Measurements from ENCODE around the gene GCC2. TPM values are rescaled to one million over a fixed set of nuclear protein-coding genes. Genes with fewer than 3 reads are reported as not detected.

The GCC2 gene, protein sequence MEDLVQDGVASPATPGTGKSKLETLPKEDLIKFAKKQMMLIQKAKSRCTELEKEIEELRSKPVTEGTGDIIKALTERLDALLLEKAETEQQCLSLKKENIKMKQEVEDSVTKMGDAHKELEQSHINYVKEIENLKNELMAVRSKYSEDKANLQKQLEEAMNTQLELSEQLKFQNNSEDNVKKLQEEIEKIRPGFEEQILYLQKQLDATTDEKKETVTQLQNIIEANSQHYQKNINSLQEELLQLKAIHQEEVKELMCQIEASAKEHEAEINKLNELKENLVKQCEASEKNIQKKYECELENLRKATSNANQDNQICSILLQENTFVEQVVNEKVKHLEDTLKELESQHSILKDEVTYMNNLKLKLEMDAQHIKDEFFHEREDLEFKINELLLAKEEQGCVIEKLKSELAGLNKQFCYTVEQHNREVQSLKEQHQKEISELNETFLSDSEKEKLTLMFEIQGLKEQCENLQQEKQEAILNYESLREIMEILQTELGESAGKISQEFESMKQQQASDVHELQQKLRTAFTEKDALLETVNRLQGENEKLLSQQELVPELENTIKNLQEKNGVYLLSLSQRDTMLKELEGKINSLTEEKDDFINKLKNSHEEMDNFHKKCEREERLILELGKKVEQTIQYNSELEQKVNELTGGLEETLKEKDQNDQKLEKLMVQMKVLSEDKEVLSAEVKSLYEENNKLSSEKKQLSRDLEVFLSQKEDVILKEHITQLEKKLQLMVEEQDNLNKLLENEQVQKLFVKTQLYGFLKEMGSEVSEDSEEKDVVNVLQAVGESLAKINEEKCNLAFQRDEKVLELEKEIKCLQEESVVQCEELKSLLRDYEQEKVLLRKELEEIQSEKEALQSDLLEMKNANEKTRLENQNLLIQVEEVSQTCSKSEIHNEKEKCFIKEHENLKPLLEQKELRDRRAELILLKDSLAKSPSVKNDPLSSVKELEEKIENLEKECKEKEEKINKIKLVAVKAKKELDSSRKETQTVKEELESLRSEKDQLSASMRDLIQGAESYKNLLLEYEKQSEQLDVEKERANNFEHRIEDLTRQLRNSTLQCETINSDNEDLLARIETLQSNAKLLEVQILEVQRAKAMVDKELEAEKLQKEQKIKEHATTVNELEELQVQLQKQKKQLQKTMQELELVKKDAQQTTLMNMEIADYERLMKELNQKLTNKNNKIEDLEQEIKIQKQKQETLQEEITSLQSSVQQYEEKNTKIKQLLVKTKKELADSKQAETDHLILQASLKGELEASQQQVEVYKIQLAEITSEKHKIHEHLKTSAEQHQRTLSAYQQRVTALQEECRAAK (N-terminal part only)
- total RNA-seq: 23.9 TPM
- long read RNA-seq, partial matches to known transcripts: 16 of 19 reads
- long read RNA-seq, other reads (novel, unspliced or antisense): 2 of 19 reads

DNA sequence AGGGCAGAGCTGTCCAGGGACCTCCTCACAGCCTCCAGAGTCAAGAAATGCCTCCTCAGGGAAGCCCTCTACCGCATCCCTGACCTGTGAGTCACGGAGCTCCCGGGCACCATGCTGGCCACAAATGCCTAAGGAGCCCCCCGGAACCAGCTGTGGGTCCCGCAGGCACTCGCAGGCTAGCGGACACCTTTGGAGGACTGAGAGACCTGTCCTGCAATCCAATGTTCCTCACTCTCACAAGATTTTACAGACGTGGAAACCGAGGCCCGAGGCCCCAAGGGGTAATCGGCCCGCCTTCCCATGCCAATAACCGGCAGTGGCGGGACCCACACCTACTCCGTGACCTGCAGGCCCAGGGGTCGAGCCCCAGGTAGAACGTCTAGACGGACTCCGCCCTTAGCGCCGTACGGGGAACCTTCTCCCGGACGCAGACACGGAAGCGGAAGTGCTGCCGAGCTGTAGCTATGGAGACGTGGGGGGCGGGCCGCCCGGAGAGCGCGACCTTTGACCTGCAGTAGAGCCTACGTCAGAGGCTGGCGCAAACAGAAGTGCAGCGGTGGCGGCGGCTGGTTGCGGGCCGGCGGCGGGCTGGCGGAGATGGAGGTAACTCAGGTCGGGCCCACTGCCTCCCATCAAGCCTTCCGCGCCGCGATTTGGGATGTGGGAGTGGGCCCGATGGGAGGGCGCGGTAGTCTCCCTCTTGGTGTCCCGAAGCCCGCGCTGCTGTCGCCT lies at the start of gene GCC2:
GCC2 (plus strand) TSS at position 529 of the 732 bp plus-strand sequence; CDS start at position 598, 69 bp downstream.
- intact Hi-C loops (cut with micrococcal nuclease): no loop called here
- ATAC-seq: peak; percentile 100
- peak; percentile 96 for DNase-seq

DNA sequence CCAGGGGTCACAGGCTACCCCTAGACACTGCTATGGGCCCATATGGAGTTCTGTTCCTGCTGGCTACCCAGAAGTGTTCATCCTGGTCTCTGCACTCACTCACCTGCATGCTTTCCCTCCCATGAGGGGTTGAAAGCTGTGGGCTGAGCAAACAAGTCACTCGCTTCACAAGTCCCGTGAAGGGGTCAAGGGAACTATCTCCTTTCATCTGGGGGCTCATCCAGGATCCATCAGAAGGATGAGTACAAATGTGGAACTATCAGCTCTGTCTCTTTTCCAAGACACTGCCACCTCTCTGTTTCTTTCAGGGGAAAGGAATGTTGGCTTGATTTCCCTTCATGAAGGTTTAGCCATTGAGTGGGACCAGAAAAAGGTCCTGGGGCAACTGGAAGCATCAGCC lies 49.5 kb upstream of the GCC2 start:
- intact Hi-C loops (cut with micrococcal nuclease): no loop called here
- no peak for DNase-seq
- no peak for ATAC-seq

DNA sequence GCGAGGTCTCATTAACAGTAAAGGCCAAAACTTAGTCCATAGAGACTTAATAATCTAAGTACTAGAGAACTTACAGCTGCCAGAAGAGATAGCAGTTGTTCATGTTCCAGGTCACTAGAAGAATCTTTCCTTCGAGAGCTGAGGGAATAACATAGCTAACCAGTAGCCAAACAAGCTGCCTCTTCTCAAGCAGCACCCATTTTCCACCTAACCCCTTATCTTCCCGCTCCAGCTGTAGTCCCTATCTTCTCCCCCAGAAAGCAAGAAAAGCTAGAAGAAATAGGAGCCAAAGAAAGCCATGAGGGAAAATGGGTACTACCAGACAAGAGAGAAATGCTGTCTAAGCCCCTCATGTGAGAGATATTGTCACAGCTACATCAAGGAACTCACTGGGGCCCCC lies 47.2 kb upstream of the GCC2 start:
- intact Hi-C loops (cut with micrococcal nuclease): no loop called here
- ATAC-seq: no peak
- no peak for DNase-seq

DNA sequence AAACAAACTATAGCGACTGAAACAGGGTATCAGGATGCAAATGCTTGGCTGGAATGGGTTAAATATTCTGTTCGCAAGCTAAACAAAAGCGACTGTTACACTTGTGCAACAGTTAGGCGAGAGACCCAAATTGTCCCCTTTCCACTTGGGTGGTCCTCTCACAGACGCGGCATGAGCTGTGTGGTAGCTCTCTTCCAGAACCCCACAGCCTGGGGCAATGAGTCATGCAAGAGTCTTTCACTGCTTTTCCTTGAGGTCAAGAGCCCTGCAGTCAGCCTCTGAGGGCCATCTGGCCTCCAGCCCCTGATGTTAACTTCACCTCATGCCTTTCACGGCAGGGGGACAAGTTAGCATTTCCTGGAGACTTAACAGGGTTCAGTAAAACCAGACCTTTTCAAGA lies 45.5 kb upstream of the GCC2 start:
- no peak for DNase-seq
- intact Hi-C loops (cut with micrococcal nuclease): no loop called here
- ATAC-seq: no peak

DNA sequence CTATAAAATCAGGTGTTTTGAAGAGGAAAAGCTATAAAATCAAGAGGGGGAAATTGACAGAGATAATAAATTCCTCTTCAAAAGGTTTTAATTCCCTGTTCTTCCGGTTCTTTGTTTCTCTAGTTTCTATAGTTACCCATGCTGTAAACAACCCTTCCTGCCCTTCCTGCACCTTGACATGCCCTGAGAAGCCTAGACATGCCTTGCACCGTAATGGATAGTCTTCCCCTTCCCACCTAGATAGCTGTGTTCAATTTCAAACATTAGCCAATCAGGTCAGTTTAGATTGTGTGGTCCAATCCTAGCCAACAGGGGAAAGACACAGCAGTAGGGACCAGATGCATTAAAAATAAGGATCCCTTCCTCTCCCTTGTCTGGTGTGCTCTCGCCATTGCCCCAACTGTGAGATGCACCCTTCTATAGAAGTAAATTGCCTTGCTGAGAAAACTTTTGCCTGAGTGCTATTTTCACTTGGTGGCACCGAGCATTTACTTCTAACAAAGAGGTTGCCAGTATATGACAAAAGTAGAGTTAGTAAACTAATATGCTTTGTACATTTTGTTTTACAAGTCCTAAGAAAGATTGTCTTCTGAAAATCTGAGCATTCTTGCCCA lies 44.1 kb upstream of the GCC2 start:
- intact Hi-C loops (cut with micrococcal nuclease): no loop called here
- DNase-seq (no peak), ATAC-seq (no peak)

DNA sequence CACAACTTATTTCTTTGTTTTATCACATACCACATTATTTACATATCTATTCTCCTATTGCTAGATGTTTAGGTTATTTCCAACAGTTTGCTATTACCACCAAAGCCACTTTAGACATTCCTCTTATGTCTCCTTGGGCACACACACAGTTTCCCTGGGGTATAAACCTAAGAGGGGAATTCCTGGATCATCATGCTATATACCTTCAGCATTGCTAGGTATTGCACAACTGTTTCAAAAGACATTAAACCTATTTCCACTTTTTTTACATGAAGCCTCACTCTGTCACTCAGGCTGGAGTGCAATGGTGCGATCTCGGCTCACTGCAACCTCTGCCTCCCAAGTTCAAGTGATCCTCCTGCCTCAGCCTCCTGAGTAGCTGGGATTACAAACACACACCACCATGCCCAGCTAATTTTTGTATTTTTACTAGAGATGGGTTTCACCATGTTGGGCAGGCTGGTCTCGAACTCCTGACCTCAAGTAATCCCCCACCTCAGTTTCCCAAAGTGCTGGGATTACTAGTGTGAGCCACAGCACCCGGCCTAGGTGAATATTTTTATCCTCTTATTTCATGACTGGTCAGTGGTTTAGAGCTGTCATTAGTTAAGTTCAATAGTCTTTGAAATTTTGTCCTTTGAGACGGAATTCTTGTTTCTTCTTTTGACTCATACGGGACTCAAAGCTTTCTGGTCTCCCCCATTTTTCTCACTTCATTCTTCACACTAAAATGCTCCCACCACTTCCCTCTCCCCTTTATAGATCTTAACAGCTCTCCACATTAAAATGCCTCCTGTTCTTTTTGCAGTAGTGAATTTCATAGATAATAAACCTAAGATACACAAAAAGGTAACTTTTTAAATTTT lies 40.9 kb upstream of the GCC2 start:
- ATAC-seq (no peak), DNase-seq (no peak)
- intact Hi-C loops (cut with micrococcal nuclease): no loop called here

DNA sequence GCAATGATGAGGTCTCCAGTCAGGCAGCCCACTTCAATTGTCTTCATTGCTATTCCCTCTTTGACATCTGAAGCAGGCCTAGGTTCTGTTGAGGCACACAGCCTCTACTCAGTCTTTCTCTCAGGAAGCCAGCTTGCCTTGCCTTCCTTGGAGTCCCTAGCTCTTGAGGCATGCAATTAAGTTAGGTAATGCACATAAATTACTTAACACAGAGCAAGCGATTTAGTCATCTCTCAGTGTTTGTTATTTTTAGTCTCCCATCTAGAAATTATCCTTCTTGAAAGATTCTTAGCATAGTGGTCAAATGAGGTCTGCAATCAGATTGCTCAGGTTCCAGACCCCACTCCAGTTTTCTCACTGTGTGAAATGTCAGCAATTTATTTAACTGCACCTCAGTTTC lies 39.2 kb upstream of the GCC2 start:
- no peak for ATAC-seq
- intact Hi-C loops (cut with micrococcal nuclease): no loop called here
- DNase-seq: no peak

DNA sequence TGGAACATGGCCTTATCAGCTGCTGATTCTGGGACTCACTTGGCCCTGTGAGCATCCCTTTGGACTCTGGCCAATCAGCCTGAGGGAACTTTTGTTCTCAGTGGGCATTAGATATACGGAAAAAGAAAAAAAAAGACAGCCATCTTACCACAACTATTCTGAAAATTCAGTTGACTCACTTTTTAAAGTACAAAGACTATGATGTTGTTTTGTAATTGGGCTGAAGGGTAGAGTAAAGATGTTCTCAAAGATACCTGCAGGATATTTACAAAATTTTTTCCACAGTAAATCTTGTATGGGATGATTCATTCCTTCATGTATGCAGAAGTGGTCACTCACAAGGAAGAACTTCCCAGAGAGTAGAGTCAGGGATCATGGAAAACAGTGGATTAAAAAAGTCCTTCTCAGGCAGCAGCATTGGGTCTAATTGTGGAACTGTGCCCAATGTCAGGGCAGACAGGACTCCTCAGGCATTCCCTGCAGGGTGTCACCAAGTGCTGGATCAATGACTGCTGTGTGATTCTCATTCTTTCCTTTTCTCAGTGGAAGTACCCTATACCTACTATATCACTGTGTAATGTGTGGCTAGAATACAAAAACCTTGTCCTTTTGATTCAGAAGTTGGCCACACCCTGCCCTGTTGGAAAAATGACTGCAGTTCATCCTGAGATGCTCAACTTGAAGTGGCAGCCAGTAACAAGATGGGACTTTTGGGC lies 35.9 kb upstream of the GCC2 start:
- DNase-seq: no peak
- ATAC-seq: no peak
- intact Hi-C loops (cut with micrococcal nuclease): no loop called here

DNA sequence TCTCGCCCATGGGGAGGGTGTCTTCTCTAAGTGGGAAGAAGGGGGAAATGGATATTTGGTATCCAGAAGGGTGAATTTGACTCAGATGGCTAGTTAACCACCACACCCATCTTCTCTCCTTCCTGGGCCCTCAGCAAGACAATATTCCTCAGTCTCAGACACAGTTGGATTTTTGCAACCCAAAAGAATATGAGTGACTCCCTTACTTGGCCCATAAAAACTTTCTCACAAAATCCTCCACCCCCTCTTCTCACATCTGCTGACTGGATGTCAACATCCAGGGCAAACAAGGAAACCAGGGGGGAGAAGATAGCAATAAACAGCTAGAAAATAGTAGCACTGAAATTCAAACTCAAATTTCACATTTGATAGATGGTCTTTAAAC lies 35.3 kb upstream of the GCC2 start:
- ATAC-seq: no peak
- DNase-seq: no peak
- intact Hi-C loops (cut with micrococcal nuclease): no loop called here

DNA sequence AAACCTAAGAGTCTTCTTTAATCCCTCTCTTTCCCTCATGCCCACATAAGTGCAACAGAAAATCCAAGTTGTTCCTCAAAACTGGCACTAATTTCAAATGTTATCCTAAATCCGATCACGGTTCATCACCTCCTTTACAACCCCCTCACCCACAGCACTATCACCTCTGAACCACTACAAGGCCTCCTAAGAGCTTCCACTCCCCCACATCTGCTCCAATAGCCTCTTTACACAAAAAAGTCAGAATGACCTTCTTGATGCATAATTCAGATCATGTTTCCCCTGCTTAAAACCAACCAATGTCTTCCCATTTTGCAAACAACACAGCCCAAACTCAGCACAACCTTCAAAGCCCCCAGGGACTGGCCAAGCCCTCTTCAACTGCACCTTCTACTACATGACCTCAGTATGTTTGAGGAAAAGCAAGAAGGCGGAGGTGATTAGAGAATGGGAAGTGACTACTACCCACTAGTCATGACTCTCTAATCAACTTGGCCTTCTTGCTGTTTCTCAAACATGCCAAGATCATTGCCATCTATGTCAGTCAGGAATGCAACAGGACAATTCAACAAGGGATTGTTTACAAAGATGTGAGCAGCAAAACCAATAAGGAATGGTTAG lies 34.6 kb upstream of the GCC2 start:
- no peak for ATAC-seq
- intact Hi-C loops (cut with micrococcal nuclease): no loop called here

DNA sequence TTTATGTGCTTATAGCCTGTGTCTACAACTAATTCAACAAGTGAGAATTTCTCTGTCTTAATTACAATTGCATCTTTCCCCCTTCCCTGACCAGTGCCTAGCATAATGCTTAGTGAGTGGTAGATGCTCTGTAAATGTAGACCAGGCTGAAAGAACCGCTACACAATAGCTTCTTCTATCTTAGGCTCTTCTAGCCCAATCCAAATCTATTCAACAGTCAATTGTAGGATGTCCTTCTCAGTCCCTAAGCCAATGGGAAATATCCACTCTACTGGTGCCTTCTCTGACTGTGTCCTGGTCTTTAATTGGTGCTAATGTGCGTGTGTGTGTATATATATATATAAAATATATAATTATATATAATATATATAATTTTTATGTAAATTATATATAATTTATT lies 34.1 kb upstream of the GCC2 start:
- ATAC-seq (no peak), DNase-seq (no peak)
- intact Hi-C loops (cut with micrococcal nuclease): no loop called here

More for the DNA sequence above, 34.6 kb upstream of the GCC2 start:
- no peak for DNase-seq

DNA sequence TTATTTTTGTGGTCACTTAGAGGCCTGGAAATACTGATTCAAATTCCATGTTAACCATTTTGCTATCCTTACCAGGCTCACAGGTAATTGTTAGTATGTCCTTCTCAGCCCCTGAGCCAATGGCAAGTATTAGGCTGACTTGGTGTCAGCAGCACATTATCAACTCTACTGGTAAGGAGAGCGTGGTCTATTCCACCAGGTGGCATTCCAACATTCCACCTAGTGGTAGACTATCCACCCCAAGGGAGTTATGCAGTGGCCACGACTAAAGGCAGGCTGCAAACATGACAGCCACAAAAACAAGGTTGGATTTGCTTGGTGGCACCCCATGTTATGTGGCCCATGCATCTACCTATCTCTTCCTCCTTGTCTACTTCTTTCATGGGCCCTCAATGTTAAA lies 31.8 kb upstream of the GCC2 start:
- ATAC-seq: no peak
- intact Hi-C loops (cut with micrococcal nuclease): no loop called here
- DNase-seq: no peak

DNA sequence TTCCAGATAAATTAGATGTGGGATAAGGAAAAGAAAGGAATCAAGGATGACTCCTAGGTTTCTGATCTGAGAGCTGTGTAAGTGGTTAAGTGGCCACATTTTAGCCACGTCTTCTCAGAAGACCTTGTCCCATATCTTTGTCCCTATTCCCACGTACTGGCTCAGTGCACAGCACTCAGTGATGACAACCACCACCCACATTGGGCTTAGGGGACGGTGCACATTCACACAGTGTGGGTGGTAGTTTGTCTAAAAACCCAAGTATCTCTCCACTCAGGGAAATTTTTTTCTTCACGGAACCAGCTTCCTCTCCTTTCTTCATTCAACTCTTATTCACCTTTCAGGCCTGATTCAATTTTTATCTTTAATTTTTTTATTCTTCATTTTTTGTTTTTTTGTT lies 30.6 kb upstream of the GCC2 start:
- DNase-seq (no peak), ATAC-seq (no peak)
- intact Hi-C loops (cut with micrococcal nuclease): no loop called here

DNA sequence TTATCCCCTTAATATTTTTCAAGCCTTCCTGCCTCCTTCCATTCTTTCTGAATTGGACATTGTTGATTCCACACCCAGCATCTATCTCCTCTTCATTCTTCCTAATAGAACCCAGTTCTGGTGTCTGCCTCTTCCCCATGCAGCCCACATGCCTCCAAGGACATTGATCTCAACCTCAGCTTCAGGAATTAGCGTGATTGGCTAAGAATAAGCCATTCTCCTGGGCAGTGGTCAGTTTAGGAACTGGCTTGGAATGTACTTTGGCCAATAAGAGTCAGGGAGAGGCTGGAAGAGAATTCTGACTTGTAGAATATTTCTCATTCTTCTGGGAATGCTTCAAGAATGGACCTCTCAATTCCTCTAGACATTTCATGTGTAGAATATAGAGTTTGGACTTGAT lies 25.9 kb upstream of the GCC2 start:
- intact Hi-C loops (cut with micrococcal nuclease): no loop called here
- DNase-seq: no peak
- ATAC-seq: no peak

DNA sequence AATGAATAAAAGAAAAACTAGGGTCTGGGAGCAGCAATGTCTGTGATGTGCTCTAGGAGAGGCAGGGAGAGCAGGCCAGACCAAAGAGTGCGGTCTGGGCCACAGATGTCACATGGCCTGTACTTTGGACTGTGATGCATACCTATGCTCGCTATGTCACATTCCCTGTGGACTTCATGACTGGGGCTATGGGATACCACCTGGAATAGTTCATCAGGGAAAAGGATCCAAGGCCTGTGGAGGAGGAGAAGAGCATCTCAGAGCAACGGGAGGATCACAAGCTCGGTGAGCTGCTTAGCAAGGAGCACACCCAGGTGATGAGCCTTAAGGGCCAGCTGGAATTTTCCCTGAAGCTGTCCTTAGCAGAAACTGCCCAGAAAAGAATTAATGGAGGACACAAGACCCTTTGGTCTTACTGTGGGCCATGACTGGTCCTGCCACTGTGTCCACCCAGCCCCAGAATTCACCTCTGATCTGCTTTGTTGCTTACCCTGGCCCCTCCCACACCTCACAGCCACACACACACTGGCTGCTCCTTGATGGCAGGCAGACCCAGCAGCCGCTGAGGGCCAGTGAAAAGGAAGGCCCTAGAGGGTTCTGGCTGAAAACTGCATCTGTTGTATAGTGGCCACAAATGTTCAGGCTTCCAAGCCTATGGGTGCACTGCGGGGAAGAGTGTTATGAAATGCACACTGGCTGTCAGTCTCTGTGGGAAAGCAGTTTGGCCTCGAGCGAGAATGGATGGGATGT lies 25.3 kb upstream of the GCC2 start:
- no peak for ATAC-seq
- intact Hi-C loops (cut with micrococcal nuclease): no loop called here
- DNase-seq: no peak
